Vagina (tissue), 2 donors: Measurements from ENCODE around the gene AQP9.

Experiments
- POLR2A ChIP-seq, 2 donors: fragments of 450-650 bp; IDR thresholded peaks; one replicate each; pipeline ENCODE4 v1.6.1; 2017; ENCODE audit warnings: antibody characterized with exemption in 2 of 2, mild to moderate bottlenecking in 2 of 2, moderate library complexity in 2 of 2
- POLR2AphosphoS5 ChIP-seq, 2 donors: sonication (generic); formaldehyde crosslinking; IDR thresholded peaks; one replicate each; pipeline ENCODE4 v1.9.0; 2017; ENCODE audit warnings: antibody characterized with exemption in 2 of 2, mild to moderate bottlenecking in 2 of 2, low read depth in 1 of 2; ENCODE audit not compliant: insufficient read depth in 1 of 2

DNA sequence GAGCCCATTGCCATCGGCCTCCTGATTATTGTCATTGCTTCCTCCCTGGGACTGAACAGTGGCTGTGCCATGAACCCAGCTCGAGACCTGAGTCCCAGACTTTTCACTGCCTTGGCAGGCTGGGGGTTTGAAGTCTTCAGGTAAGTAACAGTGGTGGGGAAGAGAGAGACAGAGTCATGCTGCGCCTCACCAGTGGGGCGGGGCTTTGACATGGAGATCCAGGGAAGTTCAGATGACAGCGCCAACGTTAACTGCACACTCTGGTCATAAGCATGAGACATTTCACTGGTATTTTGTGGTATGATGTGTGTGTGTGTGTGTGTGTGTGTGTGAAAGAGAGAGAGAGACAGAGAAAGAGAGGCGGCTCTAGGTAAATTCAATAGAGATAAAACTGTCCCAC lies 41.0 kb downstream of the AQP9 start:
- TF ChIP-seq POLR2A (IDR thresholded peaks at IDR 0.05), result no peak
- no peak for TF ChIP-seq POLR2AphosphoS5 (IDR thresholded peaks at IDR 0.05; ENCODE audit: insufficient read depth in 1 of 2, low read depth in 1 of 2)
